GM19035 (cell line): Measurements from ENCODE around the gene XPOT.

Experiments
- ATAC-seq: cut with Tn5 transposase; IDR thresholded peaks from one replicate; pipeline ENCODE4 v1.9.1; 2021; ENCODE audit not compliant: unreplicated experiment

Gene XPOT

GRCh38 chr12:64413884-64414283 lies 9.7 kb downstream of the XPOT start:
- no peak for ATAC-seq

GRCh38 chr12:64418209-64418608 lies 14.0 kb downstream of the XPOT start:
- ATAC-seq, result no peak

- ATAC-seq, result no peak
Measured at GRCh38 chr12:64419696-64420095, 15.5 kb downstream of the XPOT start.

- ATAC-seq, result no peak
Measured at GRCh38 chr12:64427988-64428387, 23.8 kb downstream of the XPOT start.

- no peak for ATAC-seq
Measured at GRCh38 chr12:64428956-64429355, 24.8 kb downstream of the XPOT start.

GRCh38 chr12:64430886-64431285 lies 26.7 kb downstream of the XPOT start:
- no peak for ATAC-seq

- no peak for ATAC-seq
Measured at GRCh38 chr12:64431791-64432190, 27.6 kb downstream of the XPOT start.

- ATAC-seq, result no peak
Measured at GRCh38 chr12:64433915-64434314, 29.7 kb downstream of the XPOT start.

GRCh38 chr12:64440100-64440499 lies 35.9 kb downstream of the XPOT start:
- ATAC-seq, result no peak

- ATAC-seq, result no peak
Measured at GRCh38 chr12:64445490-64445889, 41.3 kb downstream of the XPOT start.

- ATAC-seq, result no peak
Measured at GRCh38 chr12:64446295-64446694, 42.1 kb downstream of the XPOT start.

- no peak for ATAC-seq
Measured at GRCh38 chr12:64450057-64450640, 46.0 kb downstream of the XPOT start.

GRCh38 chr12:64450711-64451486 lies 46.7 kb downstream of the XPOT start:
- ATAC-seq, result no peak

GRCh38 chr12:64451687-64452558 lies 47.7 kb downstream of the XPOT start, which contains the start of gene TBK1:
Gene TBK1, plus strand, starts transcription at chr12:64452120. Its CDS starts 3,751 bp downstream, at chr12:64455871.
- peak; percentile 91 for ATAC-seq

GRCh38 chr12:64452559-64453329 lies 48.6 kb downstream of the XPOT start:
- ATAC-seq, result peak; percentile 2

- ATAC-seq, result no peak
Measured at GRCh38 chr12:64455506-64455905, 51.3 kb downstream of the XPOT start.

GRCh38 chr12:64456119-64456518 lies 51.9 kb downstream of the XPOT start:
- ATAC-seq, result no peak

GRCh38 chr12:64457032-64457431 lies 52.8 kb downstream of the XPOT start:
- ATAC-seq, result no peak

GRCh38 chr12:64457466-64457865 lies 53.3 kb downstream of the XPOT start:
- no peak for ATAC-seq

- ATAC-seq, result no peak
Measured at GRCh38 chr12:64457923-64458322, 53.7 kb downstream of the XPOT start.

- ATAC-seq, result no peak
Measured at GRCh38 chr12:64459394-64459891, 55.3 kb downstream of the XPOT start.
